K562 (cell line): Measurements from ENCODE around the gene AP4S1. TPM values are rescaled to one million over a fixed set of nuclear protein-coding genes. Genes with fewer than 3 reads are reported as not detected.

ENCODE experiments used
- BCL6 ChIP-seq: fragments of 250-450 bp; sonication (Bioruptor Pico); IDR thresholded peaks from 2 replicates; pipeline ENCODE4 v1.4.0; 2020
- CBX3 ChIP-seq, 2 experiments: IDR thresholded peaks; 1 replicate in 1 of 2; 2 replicates in 1 of 2; pipeline ENCODE4 v1.6.1; 2012; ENCODE audit warnings: inconsistent platforms in 2 of 2, low read length in 2 of 2, borderline replicate concordance in 1 of 2, control low read depth in 1 of 2
- CGGBP1 ChIP-seq: fragments of 250-450 bp; sonication (Bioruptor Pico); IDR thresholded peaks from 2 replicates; pipeline ENCODE4 v1.9.0; 2021; ENCODE audit warnings: mild to moderate bottlenecking
- CUX1 ChIP-seq: fragments of 200-800 bp; sonication (Bioruptor generic); IDR thresholded peaks from 2 replicates; pipeline ENCODE4 v1.6.1; 2016; ENCODE audit warnings: missing genetic modification characterization, missing compliant biosample characterization
- GATAD2A ChIP-seq: fragments of 450-650 bp; IDR thresholded peaks from 2 replicates; pipeline ENCODE4 v1.6.1; 2017
- ILK ChIP-seq: fragments of 450-650 bp; IDR thresholded peaks from 2 replicates; pipeline ENCODE4 v1.6.1; 2016; ENCODE audit warnings: missing genetic modification characterization, low read depth, mild to moderate bottlenecking, missing compliant biosample characterization, moderate library complexity, borderline replicate concordance
- MBD2 ChIP-seq: sonication (generic); IDR thresholded peaks from 2 replicates; pipeline ENCODE4 v1.6.1; 2016; ENCODE audit warnings: low read depth, borderline replicate concordance
- MTA1 ChIP-seq: fragments of 450-650 bp; IDR thresholded peaks from 2 replicates; pipeline ENCODE4 v1.6.1; 2017; ENCODE audit warnings: borderline replicate concordance
- PBX2 ChIP-seq, 2 experiments: IDR thresholded peaks in 1 of 2; conservative IDR thresholded peaks in 1 of 2; 2 replicates each; pipeline ENCODE4 v1.6.1; 2016; ENCODE audit warnings: low read depth in 2 of 2, mild to moderate bottlenecking in 1 of 2, missing compliant biosample characterization in 1 of 2, missing genetic modification characterization in 1 of 2, moderate library complexity in 1 of 2
- PML ChIP-seq: IDR thresholded peaks from 2 replicates; pipeline ENCODE4 v1.6.1; 2012; ENCODE audit warnings: low read length, inconsistent platforms
- RFX5 ChIP-seq: IDR thresholded peaks from 2 replicates; pipeline ENCODE4 v1.6.1; 2011; ENCODE audit warnings: low read depth, mild to moderate bottlenecking, improper control_type of control experiment, low read length
- TEAD4 ChIP-seq, 2 experiments: sonication (generic) in 1 of 2; formaldehyde crosslinking in 1 of 2; IDR thresholded peaks; 2 replicates each; pipeline versions ENCODE4 v1.6.1 to v1.8.0; 2012 to 2022; ENCODE audit warnings: borderline replicate concordance in 1 of 2, inconsistent platforms in 1 of 2, low read length in 1 of 2, mild to moderate bottlenecking in 1 of 2, missing genetic modification reagents in 1 of 2
- YBX1 ChIP-seq: fragments of 450-650 bp; IDR thresholded peaks from 2 replicates; pipeline ENCODE4 v1.7.1; 2016; ENCODE audit warnings: mild to moderate bottlenecking
- ZNF583 ChIP-seq: fragments of 250-450 bp; sonication (Bioruptor Pico); IDR thresholded peaks from 2 replicates; pipeline ENCODE4 v1.4.0; 2020
- polyA plus RNA-seq, 8 experiments: library from polyadenylated mRNA; depleted of rRNA in 4 of 8; stranded (reverse) in 5 of 8; unstranded in 3 of 8; fragments of >200 nt; fragmentation: Nextera tagmentation in 2 of 8; fragmentation: Illumina TruSeq in 1 of 8; extraction: Ambion mirVana in 2 of 8; extraction: Trizol in 1 of 8; gene quantifications; 2 replicates each; pipeline versions ENCODE4 v1.2.1 to v1.2.3, GENCODE V29; 2011 to 2014; ENCODE audit warnings: inconsistent platforms in 1 of 8, missing spikeins in 1 of 8
- total RNA-seq, 7 experiments: library from RNA; depleted of rRNA in 6 of 7; stranded (reverse); fragments of >200 nt in 6 of 7; fragmentation: Illumina TruSeq in 2 of 7; extraction: Trizol in 2 of 7; gene quantifications; 2 replicates each; pipeline versions ENCODE4 v1.2.1 to v1.2.3, GENCODE V29; 2011 to 2021; ENCODE audit warnings: low replicate concordance in 1 of 7
- TF ChIP-seq, protein P1 (sequence below): sonication (generic); formaldehyde crosslinking; IDR thresholded peaks from 2 replicates; pipeline ENCODE4 v1.8.1; 2023; ENCODE audit warnings: mild to moderate bottlenecking, missing genetic modification reagents

Gene AP4S1
- total and polyA plus RNA-seq, 9 of the 15 experiments (the other 6 are each of a cell fraction or from before 2014, with no cell fraction given) = 3.7 to 7.8 (median 5.9) TPM

- TF ChIP-seq, protein P1, sequence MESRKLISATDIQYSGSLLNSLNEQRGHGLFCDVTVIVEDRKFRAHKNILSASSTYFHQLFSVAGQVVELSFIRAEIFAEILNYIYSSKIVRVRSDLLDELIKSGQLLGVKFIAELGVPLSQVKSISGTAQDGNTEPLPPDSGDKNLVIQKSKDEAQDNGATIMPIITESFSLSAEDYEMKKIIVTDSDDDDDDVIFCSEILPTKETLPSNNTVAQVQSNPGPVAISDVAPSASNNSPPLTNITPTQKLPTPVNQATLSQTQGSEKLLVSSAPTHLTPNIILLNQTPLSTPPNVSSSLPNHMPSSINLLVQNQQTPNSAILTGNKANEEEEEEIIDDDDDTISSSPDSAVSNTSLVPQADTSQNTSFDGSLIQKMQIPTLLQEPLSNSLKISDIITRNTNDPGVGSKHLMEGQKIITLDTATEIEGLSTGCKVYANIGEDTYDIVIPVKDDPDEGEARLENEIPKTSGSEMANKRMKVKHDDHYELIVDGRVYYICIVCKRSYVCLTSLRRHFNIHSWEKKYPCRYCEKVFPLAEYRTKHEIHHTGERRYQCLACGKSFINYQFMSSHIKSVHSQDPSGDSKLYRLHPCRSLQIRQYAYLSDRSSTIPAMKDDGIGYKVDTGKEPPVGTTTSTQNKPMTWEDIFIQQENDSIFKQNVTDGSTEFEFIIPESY (CRISPR knock-in tag) = peak; percentile 48; the same call in 1 of the 2 replicates
- TF ChIP-seq CGGBP1 (CRISPR knock-in tag) = peak; percentile 31; the same call in 1 of the 2 replicates
- TF ChIP-seq GATAD2A = peak; percentile 81; the same call in 1 of the 2 replicates
- peak; percentile 91 for TF ChIP-seq CUX1 (CRISPR knock-in tag)
- peak; percentile 86 for TF ChIP-seq MBD2
- TF ChIP-seq ZNF583 (CRISPR knock-in tag) = peak; percentile 64; the same call in 1 of the 2 replicates
- peak; percentile 82; the same call in 1 of the 2 replicates for TF ChIP-seq MTA1
- TF ChIP-seq PBX2 (CRISPR knock-in tag; IDR thresholded peaks at IDR 0.05; ENCODE audit: low read depth) = no peak
- TF ChIP-seq PBX2 (tag; conservative IDR thresholded peaks at IDR 0.05; ENCODE audit: low read depth) = peak; percentile 68
- TF ChIP-seq TEAD4 (IDR thresholded peaks at IDR 0.05; ENCODE audit: low read length) = peak; percentile 100
- TF ChIP-seq TEAD4 (CRISPR knock-in tag; IDR thresholded peaks at IDR 0.05; ENCODE audit: borderline replicate concordance) = no peak
- peak; percentile 56; the same call in 1 of the 2 replicates for TF ChIP-seq ILK (tag)
- peak; percentile 71 for TF ChIP-seq BCL6 (CRISPR knock-in tag)
- peak; percentile 99 for TF ChIP-seq PML
- peak in 1 of 2 experiments; percentile 82; a peak in 2 of 3 replicates for TF ChIP-seq CBX3 (IDR thresholded peaks at IDR 0.05; ENCODE audit: borderline replicate concordance in 1 of 2, low read length in 2 of 2)
- no peak for TF ChIP-seq YBX1
- TF ChIP-seq RFX5 = no peak
These were observed 33.9 kb downstream of the AP4S1 start (continued) for GRCh38 chr14:31059152-31059924.
